ENCODE results near the gene B4GALNT4.
"Not testable (repeated sequence)": the region's sequence is repeated elsewhere in the genome, so short reads cannot be mapped to it uniquely, and the experiment has no call there.

Gene B4GALNT4

GRCh38 chr11:405954-406795 lies 36.9 kb downstream of the B4GALNT4 start:
- no peak for DNase-seq (ENCODE audit: low read depth, low spot score)

- no peak for DNase-seq (ENCODE audit: low read depth, low spot score)
Observed at GRCh38 chr11:406796-407650, 37.7 kb downstream of the B4GALNT4 start.

- DNase-seq (ENCODE audit: low read depth, low spot score): no peak
Observed at GRCh38 chr11:407651-408123, 38.4 kb downstream of the B4GALNT4 start.

- no peak for DNase-seq (ENCODE audit: low read depth, low spot score)
Observed at GRCh38 chr11:408154-409007, 39.1 kb downstream of the B4GALNT4 start.

- DNase-seq (ENCODE audit: low read depth, low spot score): no peak
Observed at GRCh38 chr11:409008-409599, 39.8 kb downstream of the B4GALNT4 start.

GRCh38 chr11:409600-410483 lies 40.5 kb downstream of the B4GALNT4 start:
- DNase-seq (ENCODE audit: low read depth, low spot score): no peak

- not testable (repeated sequence) for DNase-seq (ENCODE audit: low read depth, low spot score)
Observed at GRCh38 chr11:410711-411110, 41.4 kb downstream of the B4GALNT4 start.

- not testable (repeated sequence) for DNase-seq (ENCODE audit: low read depth, low spot score)
Observed at GRCh38 chr11:411520-411919, 42.2 kb downstream of the B4GALNT4 start.

- no peak for DNase-seq (ENCODE audit: low read depth, low spot score)
Observed at GRCh38 chr11:412641-413119, 43.4 kb downstream of the B4GALNT4 start.

GRCh38 chr11:413120-414081 lies 44.1 kb downstream of the B4GALNT4 start:
- no peak for DNase-seq (ENCODE audit: low read depth, low spot score)

GRCh38 chr11:414318-414857 lies 45.1 kb downstream of the B4GALNT4 start:
- no peak for DNase-seq (ENCODE audit: low read depth, low spot score)

- DNase-seq (ENCODE audit: low read depth, low spot score): no peak
Observed at GRCh38 chr11:415640-416041, 46.3 kb downstream of the B4GALNT4 start.

GRCh38 chr11:416051-416756 lies 46.9 kb downstream of the B4GALNT4 start:
- DNase-seq (ENCODE audit: low read depth, low spot score): no peak

GRCh38 chr11:416757-417621 lies 47.7 kb downstream of the B4GALNT4 start:
- no peak for DNase-seq (ENCODE audit: low read depth, low spot score)

- DNase-seq (ENCODE audit: low read depth, low spot score): no peak
Observed at GRCh38 chr11:417652-418342, 48.5 kb downstream of the B4GALNT4 start.
